ACC112 (cell line): ENCODE results near the gene TLR9.
A peak's percentile ranks its signal among the peaks of the same experiment; 100 is the strongest.

ENCODE experiments used
- H2AFZ ChIP-seq: fragments of 200-600 bp; sonication (generic); one replicate; pipeline ENCODE4 v1.6.0; 2017; ENCODE audit warnings: antibody characterized with exemption, low read length; ENCODE audit not compliant: unreplicated experiment
- H3K27ac ChIP-seq: fragments of 200-600 bp; sonication (generic); 2 replicates; pipeline ENCODE4 v1.5.1; 2014; ENCODE audit warnings: low read depth, mild to moderate bottlenecking, antibody characterized with exemption, low read length, moderate library complexity
- H3K27me3 ChIP-seq: fragments of 200-600 bp; sonication (generic); 2 replicates; pipeline ENCODE4 v1.6.1; 2014; ENCODE audit warnings: mild to moderate bottlenecking, antibody characterized with exemption, low read length, moderate library complexity, mixed read lengths; ENCODE audit not compliant: insufficient read depth
- H3K36me3 ChIP-seq: fragments of 200-600 bp; sonication (generic); 2 replicates; pipeline ENCODE4 v1.6.1; 2016; ENCODE audit warnings: mild to moderate bottlenecking, antibody characterized with exemption, low read length, moderate library complexity, mixed read lengths; ENCODE audit not compliant: insufficient read depth
- H3K4me1 ChIP-seq: fragments of 200-600 bp; sonication (generic); one replicate; pipeline ENCODE4 v1.6.1; 2016; ENCODE audit warnings: low read length, mixed read lengths; ENCODE audit not compliant: insufficient read depth, unreplicated experiment, control insufficient read depth
- H3K4me3 ChIP-seq: fragments of 200-600 bp; sonication (generic); 2 replicates; pipeline ENCODE4 v1.5.1; 2014; ENCODE audit warnings: mild to moderate bottlenecking, low read depth, low read length
- H3K79me2 ChIP-seq: fragments of 200-600 bp; sonication (generic); one replicate; pipeline ENCODE4 v1.6.0; 2016; ENCODE audit warnings: low read length; ENCODE audit not compliant: control insufficient read depth, unreplicated experiment, insufficient read depth

TLR9 gene

DNA sequence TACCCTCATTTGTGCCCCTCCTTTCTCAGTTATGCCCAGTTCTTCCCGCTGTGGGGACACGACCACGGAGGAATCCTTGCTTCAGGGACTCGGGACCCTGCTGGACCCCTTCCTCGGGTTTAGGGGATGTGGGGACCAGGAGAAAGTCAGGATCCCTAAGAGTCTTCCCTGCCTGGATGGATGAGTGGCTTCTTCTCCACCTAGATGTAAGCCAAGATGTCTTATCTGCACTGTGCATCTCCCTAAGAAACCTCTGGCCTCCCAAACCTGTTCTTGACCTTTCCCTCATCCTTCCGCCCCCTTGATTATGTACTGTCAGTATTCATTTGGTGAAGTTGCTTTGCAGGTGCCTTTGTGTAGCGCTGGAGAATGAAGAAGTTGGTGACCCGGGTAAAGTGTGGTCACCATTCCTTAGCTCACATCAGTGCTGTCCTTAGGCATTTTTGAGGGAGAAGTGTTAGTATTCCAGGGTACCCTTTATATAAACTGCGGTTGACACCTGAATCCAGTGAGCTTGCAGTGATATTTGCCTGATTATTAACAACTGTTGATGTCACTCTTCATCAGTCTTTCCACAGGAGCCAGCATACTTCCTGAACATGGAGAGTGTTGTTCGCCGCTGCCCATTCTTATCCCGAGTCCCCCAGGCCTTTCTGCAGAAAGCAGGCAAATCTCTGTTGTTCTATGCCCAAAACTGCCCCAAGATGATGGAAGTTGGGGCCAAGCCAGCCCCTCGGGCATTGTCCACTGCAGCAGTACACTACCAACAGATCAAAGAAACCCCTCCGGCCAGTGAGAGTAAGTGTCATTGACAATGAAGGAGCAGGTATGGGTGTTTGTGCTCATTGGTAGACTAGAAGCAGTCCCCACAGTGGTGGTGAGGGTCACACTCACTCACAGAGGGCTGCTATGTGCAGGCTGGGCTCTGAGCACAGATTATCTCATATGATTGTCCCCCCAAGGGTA is 26.5 kb downstream of the TLR9 start:
- Histone ChIP-seq H3K4me1 (peaks cover 46% of the 10 kb centered on the region), H3K4me3 (peak overlapping the region; percentile 89), H3K27ac (no peak overlapping the region), H3K27me3 (no peaks in the 10 kb centered on the region), H3K79me2 (peaks cover 15% of the 10 kb centered on the region), H2AFZ (peak overlapping the region; percentile 19), H3K36me3 (peaks cover 17% of the 10 kb centered on the region)

DNA sequence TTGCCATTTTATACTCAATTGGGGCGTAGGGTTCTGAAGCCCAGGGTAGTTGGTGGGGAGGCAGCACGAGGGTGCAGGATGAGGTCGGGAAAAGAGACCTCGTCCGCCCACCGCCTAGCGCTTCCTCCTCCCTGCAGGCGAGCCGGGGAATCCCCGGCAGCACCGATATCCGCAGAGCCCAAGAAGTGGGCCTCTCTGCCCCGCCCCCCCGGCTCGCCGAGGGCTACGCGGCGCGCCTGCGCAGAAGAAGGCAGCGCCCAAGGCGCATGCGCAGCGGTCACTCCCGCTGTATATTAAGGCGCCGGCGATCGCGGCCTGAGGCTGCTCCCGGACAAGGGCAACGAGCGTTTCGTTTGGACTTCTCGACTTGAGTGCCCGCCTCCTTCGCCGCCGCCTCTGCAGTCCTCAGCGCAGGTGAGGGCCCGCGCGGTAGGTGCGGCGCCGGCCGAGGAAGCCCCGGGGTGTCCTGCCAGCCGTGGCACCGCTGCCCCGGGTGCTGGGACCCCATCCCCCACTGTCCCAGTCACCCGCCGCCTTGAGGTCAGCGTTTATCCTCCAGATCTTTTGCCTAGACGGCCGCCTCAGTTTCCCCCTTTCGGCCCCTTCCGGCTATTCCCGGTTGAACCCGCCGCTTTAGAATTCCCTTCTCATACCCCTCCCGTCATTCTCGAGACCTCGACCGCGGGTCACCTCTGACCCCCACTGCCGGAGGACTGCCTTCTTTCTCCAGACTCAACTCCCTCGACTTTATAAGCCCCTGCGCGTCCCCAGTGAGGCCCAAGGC is 27.4 kb downstream of the TLR9 start, which contains the start of gene ALAS1:
TSS of gene ALAS1 (plus strand) at position 319 of the 784 bp plus-strand sequence. CDS start 1,082 bp downstream, outside the sequence.
- Histone ChIP-seq H3K4me1 (peaks cover 51% of the 10 kb centered on the region), H3K4me3 (peak within 1 kb of the TSS; percentile 89), H3K27me3 (no peaks in the 10 kb centered on the region), H3K27ac (no peak within 1 kb of the TSS), H3K36me3 (peaks cover 15% of the 10 kb centered on the region), H3K79me2 (peaks cover 15% of the 10 kb centered on the region), H2AFZ (peak within 1 kb of the TSS; percentile 41)

- H3K4me1 ChIP-seq: peaks cover 56% of the 10 kb centered on the region
- peaks cover 9% of the 10 kb centered on the region; the same call in 1 of the 2 replicates for H3K36me3 ChIP-seq
- H3K4me3 ChIP-seq: peak overlapping the region; percentile 89
- no peak overlapping the region for H3K27ac ChIP-seq
- H3K27me3 ChIP-seq: no peaks in the 10 kb centered on the region
- H2AFZ ChIP-seq: peak overlapping the region; percentile 41
- peaks cover 15% of the 10 kb centered on the region for H3K79me2 ChIP-seq
Measured at GRCh38 chr3:52197499-52197841, 28.0 kb downstream of the TLR9 start.

- no peak overlapping the region for H2AFZ ChIP-seq
- no peak overlapping the region for H3K4me3 ChIP-seq
- peaks cover 57% of the 10 kb centered on the region for H3K4me1 ChIP-seq
- peaks cover 5% of the 10 kb centered on the region; the same call in 1 of the 2 replicates for H3K36me3 ChIP-seq
- no peaks in the 10 kb centered on the region for H3K27me3 ChIP-seq
- H3K79me2 ChIP-seq: peaks cover 15% of the 10 kb centered on the region
- no peak overlapping the region for H3K27ac ChIP-seq
Measured at GRCh38 chr3:52196977-52197376, 28.5 kb downstream of the TLR9 start.

DNA sequence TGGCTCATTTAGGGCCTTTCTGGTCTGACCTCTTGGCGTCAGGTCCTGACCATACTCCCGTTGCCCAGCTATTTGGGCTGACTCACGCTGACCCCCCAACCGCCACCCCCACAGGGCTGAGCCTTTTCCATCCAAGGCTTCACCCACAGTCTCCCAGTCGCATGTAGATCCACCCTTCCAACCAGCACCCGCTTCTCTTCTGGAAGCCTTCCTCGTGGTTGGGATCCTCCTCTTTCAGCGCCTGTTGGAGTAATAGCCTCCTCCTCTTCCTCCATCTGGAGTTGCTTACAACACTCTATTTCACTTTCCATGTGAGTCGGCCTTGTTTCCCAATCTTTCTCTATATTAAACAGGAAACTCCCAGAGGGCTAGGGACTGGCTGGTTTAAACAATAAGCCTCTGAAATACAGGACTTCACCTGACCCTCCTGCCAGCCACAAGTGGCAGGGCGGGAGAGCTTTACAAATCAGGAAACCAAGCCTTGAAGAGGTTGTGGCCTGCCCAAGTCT is 29.6 kb downstream of the TLR9 start:
- peaks cover 15% of the 10 kb centered on the region for H3K79me2 ChIP-seq
- H3K4me1 ChIP-seq: peaks cover 54% of the 10 kb centered on the region
- no peaks in the 10 kb centered on the region for H3K27me3 ChIP-seq
- peak overlapping the region; percentile 31 for H3K27ac ChIP-seq
- no peaks in the 10 kb centered on the region for H3K36me3 ChIP-seq
- no peak overlapping the region for H2AFZ ChIP-seq
- no peak overlapping the region for H3K4me3 ChIP-seq

DNA sequence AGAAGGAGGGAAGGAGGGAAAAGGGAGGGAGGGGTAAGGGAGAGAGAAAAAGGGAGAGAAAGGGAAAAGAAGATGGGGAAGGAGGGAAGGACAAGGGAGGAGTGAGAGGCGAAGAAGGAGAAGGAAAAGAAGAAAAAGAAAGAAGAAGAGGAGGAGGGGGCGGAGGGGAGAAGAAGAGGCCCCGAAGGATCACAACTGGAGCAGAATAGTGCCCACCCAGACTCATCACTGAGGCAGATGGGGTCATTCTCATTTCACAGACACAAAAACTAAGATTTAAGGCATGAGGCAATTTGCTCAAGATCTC is 30.2 kb downstream of the TLR9 start:
- Histone ChIP-seq H2AFZ (no peak overlapping the region), H3K79me2 (peaks cover 15% of the 10 kb centered on the region), H3K27ac (no peak overlapping the region), H3K4me1 (peaks cover 56% of the 10 kb centered on the region), H3K4me3 (no peak overlapping the region), H3K36me3 (no peaks in the 10 kb centered on the region), H3K27me3 (no peaks in the 10 kb centered on the region)

GRCh38 chr3:52194485-52195290 is 30.8 kb downstream of the TLR9 start:
- H3K27ac ChIP-seq: no peak overlapping the region
- no peak overlapping the region for H2AFZ ChIP-seq
- H3K4me1 ChIP-seq: peaks cover 59% of the 10 kb centered on the region
- H3K36me3 ChIP-seq: no peaks in the 10 kb centered on the region
- H3K4me3 ChIP-seq: no peak overlapping the region
- no peaks in the 10 kb centered on the region for H3K27me3 ChIP-seq
- H3K79me2 ChIP-seq: peaks cover 15% of the 10 kb centered on the region

DNA sequence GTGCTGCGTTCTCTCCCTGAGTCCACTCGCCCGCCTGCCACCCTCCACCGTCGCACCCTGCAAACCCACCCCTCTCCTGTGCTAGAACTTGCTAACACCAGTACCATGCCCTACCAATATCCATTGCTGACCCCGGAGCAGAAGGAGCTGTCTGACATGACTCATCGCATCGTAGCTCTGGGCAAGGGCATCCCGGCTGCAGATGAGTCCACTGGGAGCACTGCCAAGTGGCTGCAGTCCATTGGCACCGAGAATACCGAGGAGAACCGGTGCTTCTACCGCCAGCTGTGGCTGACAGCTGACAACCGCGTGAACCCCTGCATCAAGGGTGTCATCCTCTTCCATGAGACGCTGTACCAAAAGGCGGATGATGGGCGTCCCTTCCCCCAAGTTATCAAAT is 32.4 kb downstream of the TLR9 start:
- Histone ChIP-seq H3K4me3 (no peak overlapping the region), H3K79me2 (no peaks in the 10 kb centered on the region), H3K27ac (no peak overlapping the region), H2AFZ (no peak overlapping the region), H3K27me3 (no peaks in the 10 kb centered on the region), H3K36me3 (no peaks in the 10 kb centered on the region), H3K4me1 (peaks cover 49% of the 10 kb centered on the region)

GRCh38 chr3:52191663-52192062 is 33.8 kb downstream of the TLR9 start:
- Histone ChIP-seq H3K36me3 (no peaks in the 10 kb centered on the region), H3K79me2 (no peaks in the 10 kb centered on the region), H3K4me3 (no peak overlapping the region), H3K27me3 (no peaks in the 10 kb centered on the region), H3K27ac (no peak overlapping the region), H2AFZ (no peak overlapping the region), H3K4me1 (peaks cover 38% of the 10 kb centered on the region)
